GM18519 (cell line): ENCODE measurements around the gene GRIP1.

ENCODE experiments used
- ATAC-seq: cut with Tn5 transposase; IDR thresholded peaks from one replicate; pipeline ENCODE4 v1.9.1; 2021; ENCODE audit warnings: mild to moderate bottlenecking, moderate library complexity; ENCODE audit not compliant: unreplicated experiment, low FRiP score

Gene GRIP1

DNA sequence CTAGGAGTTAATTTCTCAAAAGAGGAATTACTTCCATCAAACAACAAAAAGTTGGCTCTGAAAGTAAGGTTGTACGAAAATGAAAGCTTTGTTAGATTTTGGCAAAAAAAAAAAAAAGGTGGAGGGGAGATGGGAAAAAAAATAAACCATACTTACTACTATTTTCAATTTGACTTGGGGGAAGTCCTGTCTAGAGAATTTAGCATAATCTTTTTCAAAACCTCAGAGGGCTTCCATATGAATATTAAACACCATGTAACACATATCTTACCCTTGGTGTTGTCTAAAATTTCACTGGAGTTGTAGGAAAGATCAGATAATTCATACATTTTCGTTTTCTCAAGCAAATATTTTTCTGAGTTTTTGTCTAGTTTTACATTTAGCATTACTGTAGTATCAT lies 17.5 kb downstream of the GRIP1 start:
- ATAC-seq, result no peak

GRCh38 chr12:66653796-66654195 lies 25.1 kb downstream of the GRIP1 start:
- ATAC-seq, result no peak

DNA sequence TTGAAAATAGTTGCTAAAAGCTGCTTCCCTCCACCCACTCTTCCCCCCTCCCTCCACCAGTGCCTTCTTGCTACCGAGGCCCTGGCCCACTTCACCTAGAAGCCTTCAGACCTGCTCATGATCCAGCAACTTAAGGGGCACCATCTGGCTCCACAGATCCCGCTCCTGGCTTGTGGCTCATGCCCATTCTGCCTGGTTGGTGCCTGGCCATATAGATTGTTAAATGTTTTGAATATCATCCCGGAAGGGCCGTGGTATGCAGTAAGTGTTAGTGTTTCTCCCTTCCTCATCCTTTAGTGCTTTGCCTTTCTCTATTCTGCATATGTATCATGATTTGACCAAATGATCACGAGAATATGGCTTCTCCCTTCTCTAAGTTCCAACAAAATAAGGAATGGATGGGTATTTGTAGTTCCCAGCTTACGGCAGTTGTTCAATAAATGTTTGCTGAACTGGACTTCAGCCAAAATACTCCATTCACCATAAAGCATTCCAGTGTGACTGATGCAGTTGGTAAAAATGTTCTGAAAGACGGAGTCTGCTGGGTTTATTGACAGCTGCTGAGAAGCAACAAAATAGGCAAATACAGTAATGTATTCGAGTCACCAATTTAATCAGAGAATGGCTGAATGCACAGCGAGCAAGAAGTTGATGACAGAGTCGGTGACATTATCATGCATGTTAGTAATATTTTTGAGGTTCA lies 30.7 kb downstream of the GRIP1 start:
- ATAC-seq, result no peak

- ATAC-seq, result no peak
Observed at GRCh38 chr12:66647034-66647691, 31.7 kb downstream of the GRIP1 start.

- no peak for ATAC-seq
Observed at GRCh38 chr12:66644151-66644550, 34.7 kb downstream of the GRIP1 start.

DNA sequence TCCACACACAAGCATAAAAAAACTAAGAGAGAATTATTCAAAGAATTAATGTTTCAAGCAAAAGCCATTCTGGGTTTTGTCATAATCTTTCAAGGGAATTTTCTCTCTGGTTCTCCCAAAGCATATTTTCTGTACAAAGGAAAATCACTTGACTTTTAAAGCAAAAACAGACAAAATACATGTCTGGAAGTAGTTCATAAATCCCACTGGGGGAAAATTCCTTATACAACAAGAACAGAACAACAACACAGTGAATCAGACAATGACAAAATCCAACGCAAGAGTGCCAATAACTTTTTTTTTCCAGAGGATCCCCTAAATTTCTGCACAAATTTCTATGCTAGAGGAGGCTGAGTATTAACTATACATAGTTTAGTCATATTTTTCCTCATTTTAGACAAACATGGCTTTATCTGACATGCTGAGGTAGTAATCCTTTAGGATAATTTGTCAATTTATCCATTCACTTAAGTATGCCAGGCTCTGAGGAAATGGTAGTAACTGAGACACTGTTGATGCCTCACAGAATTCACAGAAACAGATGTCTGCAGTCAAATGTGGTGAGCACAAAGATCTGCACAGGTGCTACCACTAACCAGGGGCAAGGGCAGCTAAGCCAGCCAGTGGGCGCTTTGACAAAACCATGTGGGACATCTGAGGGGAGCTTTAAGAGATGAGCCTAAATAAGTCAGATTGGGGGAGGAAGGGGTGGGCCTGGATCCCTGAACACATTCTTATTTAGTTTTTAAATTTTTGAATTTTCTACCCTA lies 38.0 kb downstream of the GRIP1 start:
- no peak for ATAC-seq

DNA sequence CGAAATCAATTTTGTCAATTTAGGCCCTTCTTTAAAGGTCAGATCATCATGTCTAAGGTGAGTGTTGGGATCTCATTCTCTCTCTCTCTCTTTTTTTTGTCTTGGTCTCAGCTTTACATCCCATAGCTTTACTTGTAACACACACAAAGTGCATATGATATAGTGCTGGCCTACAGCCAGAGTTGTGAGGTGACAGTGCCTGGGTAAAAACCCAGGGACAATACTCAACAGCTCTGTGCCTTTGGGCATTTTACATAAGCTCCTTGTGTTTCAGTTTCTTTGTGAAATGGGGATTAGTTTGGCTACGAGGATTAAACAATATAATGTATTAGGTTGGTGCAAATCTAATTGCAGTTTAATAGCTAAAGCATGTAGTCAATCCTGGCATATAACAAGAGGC lies 40.2 kb downstream of the GRIP1 start:
- ATAC-seq, result no peak

DNA sequence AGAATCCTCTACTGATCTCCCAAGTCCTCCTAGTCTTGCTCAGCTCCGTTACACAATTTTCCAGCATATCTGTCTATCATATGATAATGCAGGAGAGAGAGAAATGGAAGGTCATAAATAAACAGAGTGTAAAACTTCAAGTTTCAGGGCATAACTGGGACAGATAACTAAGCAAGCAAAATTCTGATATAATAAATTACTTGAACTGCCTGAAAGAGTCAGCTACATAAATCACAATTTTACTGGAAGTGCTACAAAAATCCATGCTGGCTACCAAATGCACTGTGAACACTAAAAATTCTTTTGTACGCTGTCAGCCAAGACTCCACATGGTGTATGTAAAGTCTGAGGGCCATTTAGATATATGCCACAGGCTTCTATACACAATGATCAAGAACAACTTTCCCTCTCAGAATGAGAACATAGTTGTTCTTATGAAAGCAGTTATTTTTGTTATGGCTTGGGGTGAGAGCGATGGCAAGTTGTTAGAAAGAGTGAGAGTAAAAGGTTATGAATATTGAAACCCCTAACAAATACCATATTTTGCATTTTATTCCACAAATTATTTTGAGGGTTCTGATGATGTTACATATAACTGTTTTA lies 41.1 kb downstream of the GRIP1 start:
- ATAC-seq, result no peak

DNA sequence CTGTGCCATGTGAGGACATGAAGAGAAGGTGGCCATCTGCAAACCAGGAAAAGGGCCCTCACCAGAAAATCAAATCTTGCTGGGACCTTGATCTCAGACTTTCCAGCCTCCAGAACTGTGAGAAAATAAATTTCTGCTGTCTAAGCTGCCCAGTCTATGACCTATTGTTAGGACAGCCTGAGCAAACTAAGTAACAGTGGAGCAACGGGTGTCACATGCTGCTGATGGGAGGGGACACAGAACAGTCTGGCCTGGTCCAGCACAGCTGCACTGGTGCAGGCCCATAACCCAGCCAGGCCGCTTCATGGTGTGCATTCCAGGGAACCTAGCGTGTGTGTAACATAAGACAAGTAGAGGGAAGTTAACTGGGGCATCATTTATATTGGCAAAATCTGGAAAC lies 42.1 kb downstream of the GRIP1 start:
- ATAC-seq, result no peak

- no peak for ATAC-seq
Observed at GRCh38 chr12:66633676-66634075, 45.2 kb downstream of the GRIP1 start.

- no peak for ATAC-seq
Observed at GRCh38 chr12:66629138-66629870, 49.6 kb downstream of the GRIP1 start.

DNA sequence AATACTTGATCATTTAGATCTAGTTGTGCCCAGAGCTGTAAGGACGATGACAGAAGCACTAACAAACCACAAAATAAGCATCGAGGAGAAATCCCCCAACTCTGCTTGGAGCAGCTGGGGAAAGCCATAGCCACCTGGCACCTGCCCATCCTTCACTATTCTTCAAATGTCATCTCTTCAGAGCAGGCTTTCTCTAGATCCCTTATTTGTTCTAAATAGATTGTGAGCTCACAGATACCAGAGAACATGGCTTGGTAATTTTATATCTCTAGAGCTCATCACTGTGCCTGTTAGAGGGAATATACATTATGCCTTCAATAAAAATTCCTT lies 50.9 kb downstream of the GRIP1 start:
- ATAC-seq, result no peak

GRCh38 chr12:66627270-66627987 lies 51.4 kb downstream of the GRIP1 start:
- ATAC-seq, result no peak

DNA sequence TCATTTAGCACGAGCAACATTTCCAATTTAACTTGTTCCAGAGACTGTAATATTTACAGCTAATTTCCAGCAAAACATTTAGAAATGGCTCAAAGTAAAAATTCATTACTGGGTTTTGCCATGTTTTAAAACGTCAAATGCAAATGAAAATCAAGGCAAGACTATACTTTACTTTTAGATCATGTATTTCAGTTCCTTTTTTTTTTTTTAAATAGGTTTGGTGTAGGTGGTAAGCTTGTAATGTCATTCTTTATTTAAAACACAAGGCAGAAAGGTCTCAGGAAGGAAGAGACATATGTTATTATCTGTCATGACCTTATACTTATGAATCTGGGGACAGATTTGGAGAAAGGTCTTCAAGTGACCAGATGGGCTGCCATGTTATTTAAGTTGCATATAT lies 54.1 kb downstream of the GRIP1 start:
- peak; percentile 65 for ATAC-seq

DNA sequence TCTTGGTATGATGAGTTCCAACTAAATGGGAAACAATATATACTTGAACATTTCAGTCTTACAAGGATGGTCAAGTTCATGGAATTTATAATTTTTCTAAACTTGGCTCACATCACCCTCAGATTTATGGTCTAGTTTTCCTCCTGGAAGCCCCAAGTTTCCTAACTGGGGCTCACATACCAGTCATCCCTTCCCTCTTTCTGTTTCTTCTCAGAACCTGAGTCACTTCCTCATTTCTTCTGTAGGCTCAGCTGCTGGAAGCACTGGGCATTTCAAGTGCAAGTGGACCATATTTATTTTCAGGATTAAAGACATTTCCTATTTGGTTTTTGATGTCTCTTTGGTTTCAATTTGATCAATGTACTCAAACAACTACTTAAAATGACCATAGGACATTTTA lies 55.4 kb downstream of the GRIP1 start:
- no peak for ATAC-seq

- no peak for ATAC-seq
Observed at GRCh38 chr12:66620688-66621087, 58.2 kb downstream of the GRIP1 start.

DNA sequence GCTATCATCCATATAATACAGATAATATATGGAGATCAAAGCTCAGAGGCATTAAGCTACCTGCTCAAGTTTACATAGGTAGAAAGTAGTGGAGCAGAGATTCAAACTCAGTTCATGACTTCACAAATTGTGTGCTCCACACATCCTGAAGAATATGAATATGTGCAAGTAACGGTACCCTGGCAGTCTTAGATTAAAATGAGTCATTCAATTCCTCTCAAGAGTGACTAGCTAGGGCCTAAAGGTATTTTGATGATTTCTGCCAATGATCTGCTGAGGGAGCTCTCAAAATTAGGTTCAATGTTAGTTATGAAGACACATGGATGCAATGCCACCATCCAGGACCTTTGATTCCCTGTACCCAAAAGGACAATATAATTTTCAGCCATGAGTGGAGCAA lies 58.9 kb downstream of the GRIP1 start:
- no peak for ATAC-seq

DNA sequence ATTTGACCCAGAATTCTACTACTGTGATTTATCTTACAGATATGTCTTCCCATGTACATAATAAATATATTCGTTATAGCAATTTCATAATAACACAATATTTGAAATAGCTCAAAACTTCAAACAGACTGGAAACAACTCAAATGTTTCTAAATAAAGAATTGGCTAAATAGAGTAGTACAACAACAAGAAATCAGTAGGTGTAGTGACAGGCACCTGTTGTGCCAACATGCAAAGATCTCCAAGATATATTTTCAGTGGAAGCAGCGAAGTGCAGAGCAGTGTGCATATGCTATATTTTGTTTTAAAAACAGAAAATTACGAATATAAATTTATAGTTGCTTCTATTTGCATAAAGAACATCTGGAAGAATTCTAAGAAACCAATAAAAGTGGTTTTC lies 60.9 kb downstream of the GRIP1 start:
- ATAC-seq, result no peak

DNA sequence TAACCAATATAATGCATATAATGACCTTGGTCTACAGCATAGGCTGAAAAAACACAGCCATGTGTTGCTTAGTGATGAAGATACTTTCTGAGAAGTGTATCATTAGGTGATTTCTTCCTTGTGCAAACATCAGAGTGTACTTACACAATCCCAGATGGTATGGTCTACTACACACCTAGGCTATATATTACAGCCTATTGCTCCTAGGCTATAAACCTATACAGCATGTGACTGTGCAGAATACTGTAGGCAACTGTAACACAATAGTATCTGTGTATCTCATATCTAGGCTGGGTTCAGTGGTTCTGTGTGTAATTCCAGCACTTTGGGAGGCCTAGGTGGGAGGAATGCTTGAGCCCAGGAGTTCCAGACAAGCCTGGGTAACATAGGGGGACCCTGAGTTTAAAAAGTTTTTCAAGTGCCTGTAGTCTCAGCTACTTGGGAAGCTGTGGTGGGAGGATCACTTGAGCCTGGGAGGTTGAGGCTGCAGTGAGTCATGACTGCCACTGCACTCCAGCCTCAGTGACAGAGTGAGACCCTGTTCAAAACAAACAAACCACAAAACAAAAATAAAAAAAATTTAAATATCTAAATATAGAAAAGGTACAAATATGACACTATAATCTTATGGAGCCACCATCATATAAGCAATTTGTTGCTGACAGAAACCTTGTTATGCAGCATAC lies 66.6 kb downstream of the GRIP1 start:
- no peak for ATAC-seq

DNA sequence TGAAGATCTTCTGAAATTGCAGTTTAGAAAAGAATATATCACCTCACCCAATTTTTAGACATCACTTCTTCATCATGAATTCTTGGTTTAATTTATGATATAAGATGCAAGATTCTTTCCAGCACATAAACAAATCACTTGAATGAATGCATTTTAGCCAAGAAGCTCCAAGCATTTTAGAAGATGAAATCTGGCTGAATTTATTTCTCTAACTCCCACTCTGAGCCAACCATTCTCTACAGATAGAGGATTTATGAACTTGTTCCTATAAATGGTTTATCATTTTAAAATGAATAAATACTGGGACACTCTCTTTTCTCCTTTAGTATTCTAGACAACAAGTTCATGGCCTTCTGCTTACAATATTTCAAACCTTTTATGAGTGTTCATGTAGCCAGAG lies 71.7 kb downstream of the GRIP1 start:
- no peak for ATAC-seq
